ENCODE measurements around the gene MYF6. TPM values are rescaled to one million over a fixed set of nuclear protein-coding genes. Genes with fewer than 3 reads are reported as not detected.

MYF6 gene
- total and polyA plus RNA-seq, 2 of the 8 experiments (the other 6 are each of a cell fraction or from before 2014, with no cell fraction given): 0.39 TPM; not detected in 1

- FAIRE-seq: no peak
- Histone ChIP-seq H2BK120ac (replicated peaks; ENCODE audit: low read depth, low read length) (no peak overlapping the region), H3K23ac (ENCODE audit: insufficient read length) (no peak overlapping the region), H2AFZ (ENCODE audit: low read length) (no peak overlapping the region), H3K4me3 (ENCODE audit: extremely low read depth in 1 of 4, insufficient read depth in 2 of 4, low read depth in 3 of 4, low read length in 4 of 4) (no peak overlapping the region), H3K27me3 (replicated peaks in 1 of 4; ENCODE audit: control insufficient read depth in 3 of 4, extremely low read depth in 1 of 4, insufficient read depth in 3 of 4, low read length in 3 of 4) (peaks cover 2 to 11% (median 10%) of the 10 kb centered on the region in 4 experiments), H3K14ac (ENCODE audit: insufficient read length) (no peak overlapping the region), H2BK12ac (ENCODE audit: low read depth, low read length) (no peak overlapping the region), H3K4me2 (ENCODE audit: insufficient read depth in 1 of 2, low read depth in 2 of 2, low read length in 2 of 2) (no peak overlapping the region), H4K5ac (ENCODE audit: insufficient read length, low read depth, low read length) (no peak overlapping the region), H3K4me1 (replicated peaks in 1 of 4; ENCODE audit: control insufficient read depth in 3 of 4, insufficient read depth in 4 of 4, low read length in 3 of 4) (peaks cover 7 to 17% (median 15%) of the 10 kb centered on the region in 4 experiments), H4K8ac (ENCODE audit: extremely low read depth, insufficient read depth, low read length) (no peak overlapping the region), H3K23me2 (ENCODE audit: low read depth, low read length) (peaks cover 4% of the 10 kb centered on the region; the same call in 1 of the 2 replicates), H2BK15ac (ENCODE audit: low read length) (no peak overlapping the region), H3K9me3 (ENCODE audit: insufficient read depth in 2 of 2, low read depth in 1 of 2, low read length in 1 of 2) (no peaks in the 10 kb centered on the region; a peak in 1 of 4 replicates), H3K4ac (replicated peaks; ENCODE audit: insufficient read length, low read depth, low read length) (no peak overlapping the region), H3K18ac (ENCODE audit: extremely low read depth, low read length) (no peak overlapping the region), H2AK5ac (ENCODE audit: low read depth, low read length) (no peak overlapping the region), H2BK5ac (ENCODE audit: low read depth, low read length) (no peak overlapping the region), H4K91ac (replicated peaks; ENCODE audit: insufficient read length, low read length) (no peak overlapping the region), H3K9ac (replicated peaks in 1 of 4; ENCODE audit: extremely low read depth in 1 of 4, low read depth in 3 of 4, low read length in 3 of 4) (no peak overlapping the region), H3K36me3 (ENCODE audit: control insufficient read depth in 2 of 4, insufficient read depth in 4 of 4, low read length in 3 of 4) (no peaks in the 10 kb centered on the region), H2BK20ac (ENCODE audit: low read length) (no peak overlapping the region), H4K20me1 (replicated peaks in 1 of 2; ENCODE audit: control insufficient read depth in 1 of 2, insufficient read depth in 2 of 2, low read length in 2 of 2) (no peaks in the 10 kb centered on the region), H3K79me2 (ENCODE audit: control insufficient read depth in 1 of 2, insufficient read depth in 2 of 2, low read length in 2 of 2) (no peaks in the 10 kb centered on the region), H3K27ac (ENCODE audit: low read depth, low read length) (no peak overlapping the region), H3K79me1 (ENCODE audit: low read depth, low read length) (no peaks in the 10 kb centered on the region), H3K56ac (replicated peaks; ENCODE audit: insufficient read length, low read depth, low read length) (no peak overlapping the region)
- 87% methylated on average over 4 of the region's 4 CpGs; no CpG with 5 or more reads in 1 of the 2 experiments for WGBS, 2 experiments (ENCODE audit: extremely low coverage in 1 of 2, insufficient coverage in 1 of 2, insufficient read length in 1 of 2, insufficient replicate concordance in 2 of 2, low coverage in 1 of 2, low lambda C conversion rate in 2 of 2, missing lambda C conversion rate in 1 of 2)
- DNase-seq (ENCODE audit: low read depth in 1 of 2, low spot score in 2 of 2): no peak
- TF ChIP-seq CHD1 (IDR thresholded peaks at IDR 0.05; ENCODE audit: low read depth, low read length) (no peak), CBX8 (IDR thresholded peaks at IDR 0.05; ENCODE audit: borderline replicate concordance, low read depth, low read length) (no peak), CHD2 (IDR thresholded peaks at IDR 0.05; ENCODE audit: low read length) (no peak), E2F6 (IDR thresholded peaks at IDR 0.05) (no peak), YY1 (IDR thresholded peaks at IDR 0.05; ENCODE audit: low read depth, low read length) (no peak), SIRT6 (IDR thresholded peaks at IDR 0.05; ENCODE audit: low read length) (no peak), NANOG (IDR thresholded peaks at IDR 0.05; ENCODE audit: insufficient read depth, low read depth, low read length, poor library complexity, severe bottlenecking) (no peak), SAP30 (IDR thresholded peaks at IDR 0.05; ENCODE audit: insufficient read depth, insufficient replicate concordance, low read length) (no peak), KDM5A (IDR thresholded peaks at IDR 0.05; ENCODE audit: low read length) (no peak), HDAC2 (IDR thresholded peaks at IDR 0.05; ENCODE audit: borderline replicate concordance in 1 of 2, low read depth in 2 of 2, low read length in 2 of 2) (no peak), ZNF274 (IDR thresholded peaks at IDR 0.05; ENCODE audit: borderline replicate concordance, extremely low read depth, low read length) (no peak)
- CTCF ChIA-PET (ENCODE audit: partially characterized antibody): no interaction called here
- POLR2A ChIA-PET (ENCODE audit: partially characterized antibody): interaction anchor here (0.9 kb wide), 1 partner anchor 21 kb away, joined by 3 read pairs; no protein-coding TSS in a partner anchor
Observed at GRCh38 chr12:80717856-80718255, 10.4 kb downstream of the MYF6 start.

All from H1 (cell line).